Esophagus muscularis mucosa (tissue), 3 donors: Measurements from ENCODE around the gene ROPN1.

ENCODE experiments used
- POLR2A ChIP-seq: fragments of 450-650 bp; IDR thresholded peaks from one replicate; pipeline ENCODE4 v1.6.1; 2017; ENCODE audit warnings: antibody characterized with exemption, moderate library complexity, mild to moderate bottlenecking, low read depth
- TF ChIP-seq, protein P1 (sequence below), 3 experiments: fragments of 200-600 bp in 2 of 3; fragments of 450-650 bp in 1 of 3; sonication (generic) in 2 of 3; IDR thresholded peaks; one replicate each; pipeline ENCODE4 v1.5.1; 2017 to 2019; ENCODE audit warnings: antibody characterized with exemption in 3 of 3, mild to moderate bottlenecking in 2 of 3, moderate library complexity in 1 of 3

DNA sequence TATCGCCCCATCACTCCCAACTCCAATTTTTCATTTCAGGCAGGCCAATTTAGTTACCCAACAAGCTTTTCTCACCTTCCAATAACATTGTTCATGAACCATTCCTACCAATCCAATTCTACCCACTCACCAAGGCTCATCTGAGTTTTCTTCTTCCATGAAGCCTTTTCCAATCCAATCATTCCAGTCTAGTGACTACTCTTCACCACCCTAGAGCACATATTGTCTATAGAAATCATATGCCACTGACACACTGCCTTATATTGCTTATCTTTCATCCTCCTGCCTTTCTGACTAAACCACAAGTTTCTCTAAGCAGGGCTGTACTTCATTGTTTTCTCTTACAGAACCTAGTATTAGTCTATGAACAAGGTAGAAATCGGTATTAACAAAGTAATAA is 42.3 kb downstream of the ROPN1 start:
- TF ChIP-seq, protein P1, sequence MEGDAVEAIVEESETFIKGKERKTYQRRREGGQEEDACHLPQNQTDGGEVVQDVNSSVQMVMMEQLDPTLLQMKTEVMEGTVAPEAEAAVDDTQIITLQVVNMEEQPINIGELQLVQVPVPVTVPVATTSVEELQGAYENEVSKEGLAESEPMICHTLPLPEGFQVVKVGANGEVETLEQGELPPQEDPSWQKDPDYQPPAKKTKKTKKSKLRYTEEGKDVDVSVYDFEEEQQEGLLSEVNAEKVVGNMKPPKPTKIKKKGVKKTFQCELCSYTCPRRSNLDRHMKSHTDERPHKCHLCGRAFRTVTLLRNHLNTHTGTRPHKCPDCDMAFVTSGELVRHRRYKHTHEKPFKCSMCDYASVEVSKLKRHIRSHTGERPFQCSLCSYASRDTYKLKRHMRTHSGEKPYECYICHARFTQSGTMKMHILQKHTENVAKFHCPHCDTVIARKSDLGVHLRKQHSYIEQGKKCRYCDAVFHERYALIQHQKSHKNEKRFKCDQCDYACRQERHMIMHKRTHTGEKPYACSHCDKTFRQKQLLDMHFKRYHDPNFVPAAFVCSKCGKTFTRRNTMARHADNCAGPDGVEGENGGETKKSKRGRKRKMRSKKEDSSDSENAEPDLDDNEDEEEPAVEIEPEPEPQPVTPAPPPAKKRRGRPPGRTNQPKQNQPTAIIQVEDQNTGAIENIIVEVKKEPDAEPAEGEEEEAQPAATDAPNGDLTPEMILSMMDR (IDR thresholded peaks at IDR 0.05) = no peak
- TF ChIP-seq POLR2A = no peak
